ENCODE data around the gene FAM124A.

The FAM124A gene

DNA sequence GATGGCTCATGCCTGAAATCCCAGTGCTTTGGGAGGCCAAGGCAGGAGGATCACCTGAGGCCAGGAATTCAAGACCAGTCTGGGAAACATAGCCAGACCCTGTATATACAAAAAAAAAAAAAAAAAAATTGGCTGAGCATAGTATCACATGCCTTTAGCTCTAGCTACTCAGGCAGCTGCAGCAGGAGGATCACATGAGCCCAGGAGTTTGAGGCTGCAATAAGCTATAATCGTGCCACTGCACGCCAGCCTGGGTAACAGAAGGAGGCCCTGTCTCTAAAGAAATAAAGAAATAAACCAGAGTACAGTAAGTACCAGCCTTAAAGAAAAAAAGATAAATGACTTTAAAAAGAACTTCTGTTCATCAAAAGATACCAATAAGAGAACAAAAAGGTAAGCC, 52.9 kb downstream of the FAM124A start:
- Histone ChIP-seq H3K4me2 (ENCODE audit: low read length, poor library complexity, severe bottlenecking) (no peak overlapping the region), H3K23ac (ENCODE audit: low read length in 2 of 2) (no peak overlapping the region), H3K27me3 (ENCODE audit: control insufficient read depth in 1 of 2, insufficient read depth in 1 of 2, low read length in 2 of 2) (peaks cover 0 to 20% of the 10 kb centered on the region in 2 experiments), H2AK5ac (ENCODE audit: low read length, severe bottlenecking) (no peak overlapping the region), H3K18ac (ENCODE audit: low read depth in 1 of 2, low read length in 2 of 2) (no peak overlapping the region), H3K4ac (ENCODE audit: low read depth in 1 of 2, low read length in 2 of 2) (no peak overlapping the region), H3K14ac (ENCODE audit: low read length in 2 of 2) (no peak overlapping the region), H3K4me3 (ENCODE audit: insufficient read depth in 1 of 2, low read depth in 1 of 2, low read length in 2 of 2) (no peak overlapping the region), H2BK120ac (ENCODE audit: low read depth, low read length) (no peak overlapping the region), H2BK5ac (ENCODE audit: low read depth, low read length, poor library complexity, severe bottlenecking) (no peak overlapping the region), H3K9ac (ENCODE audit: low read length) (no peak overlapping the region), H2AFZ (ENCODE audit: low read depth, low read length) (no peak overlapping the region), H4K91ac (ENCODE audit: low read length) (no peak overlapping the region), H3K36me3 (ENCODE audit: control insufficient read depth in 1 of 2, insufficient read depth in 2 of 2, low read depth in 1 of 2, low read length in 2 of 2) (peaks cover 0 to 2% of the 10 kb centered on the region in 2 experiments), H4K8ac (ENCODE audit: low read length) (no peak overlapping the region), H2BK15ac (ENCODE audit: low read depth, poor library complexity, severe bottlenecking) (no peak overlapping the region), H3K79me1 (replicated peaks; ENCODE audit: low read length, poor library complexity, severe bottlenecking) (no peaks in the 10 kb centered on the region), H3K4me1 (ENCODE audit: control insufficient read depth, insufficient read depth, low read depth, low read length) (peaks cover 3% of the 10 kb centered on the region), H3K9me3 (ENCODE audit: control insufficient read depth, low read length) (no peaks in the 10 kb centered on the region), H2BK12ac (ENCODE audit: low read length in 2 of 2) (no peak overlapping the region), H3K27ac (ENCODE audit: low read length, poor library complexity, severe bottlenecking) (no peak overlapping the region)
- DNase-seq = no peak
- WGBS = 86% methylated on average over 1 of the region's 2 CpGs

GRCh38 chr13:51276636-51277035, 54.4 kb downstream of the FAM124A start:
- H3K23ac ChIP-seq (ENCODE audit: low read length in 2 of 2) = no peak overlapping the region
- DNase-seq = no peak
- no peak overlapping the region for H2BK12ac ChIP-seq (ENCODE audit: low read length in 2 of 2)
- H2BK120ac ChIP-seq (ENCODE audit: low read depth, low read length) = no peak overlapping the region
- peaks cover 3 to 7% of the 10 kb centered on the region in 2 experiments for H3K36me3 ChIP-seq (ENCODE audit: control insufficient read depth in 1 of 2, insufficient read depth in 2 of 2, low read depth in 1 of 2, low read length in 2 of 2)
- H4K8ac ChIP-seq (ENCODE audit: low read length) = no peak overlapping the region
- no peak overlapping the region for H2BK5ac ChIP-seq (ENCODE audit: low read depth, low read length, poor library complexity, severe bottlenecking)
- H3K27ac ChIP-seq (ENCODE audit: low read length, poor library complexity, severe bottlenecking) = no peak overlapping the region
- H4K91ac ChIP-seq (ENCODE audit: low read length) = no peak overlapping the region
- no peak overlapping the region for H3K4ac ChIP-seq (ENCODE audit: low read depth in 1 of 2, low read length in 2 of 2)
- no peak overlapping the region for H2AK5ac ChIP-seq (ENCODE audit: low read length, severe bottlenecking)
- no peaks in the 10 kb centered on the region for H3K9me3 ChIP-seq (ENCODE audit: control insufficient read depth, low read length)
- no peaks in the 10 kb centered on the region for H3K79me1 ChIP-seq (replicated peaks; ENCODE audit: low read length, poor library complexity, severe bottlenecking)
- no peak overlapping the region for H3K4me2 ChIP-seq (ENCODE audit: low read length, poor library complexity, severe bottlenecking)
- no peak overlapping the region for H3K9ac ChIP-seq (ENCODE audit: low read length)
- 94% methylated on average over 2 of the region's 4 CpGs for WGBS
- no peak overlapping the region for H2AFZ ChIP-seq (ENCODE audit: low read depth, low read length)
- H3K27me3 ChIP-seq (ENCODE audit: control insufficient read depth in 1 of 2, insufficient read depth in 1 of 2, low read length in 2 of 2) = peaks cover 0 to 20% of the 10 kb centered on the region in 2 experiments
- H3K14ac ChIP-seq (ENCODE audit: low read length in 2 of 2) = no peak overlapping the region
- no peak overlapping the region for H3K18ac ChIP-seq (ENCODE audit: low read depth in 1 of 2, low read length in 2 of 2)
- H3K4me1 ChIP-seq (ENCODE audit: control insufficient read depth, insufficient read depth, low read depth, low read length) = peaks cover 3% of the 10 kb centered on the region
- no peak overlapping the region for H2BK15ac ChIP-seq (ENCODE audit: low read depth, poor library complexity, severe bottlenecking)
- H3K4me3 ChIP-seq (ENCODE audit: insufficient read depth in 1 of 2, low read depth in 1 of 2, low read length in 2 of 2) = no peak overlapping the region

- Histone ChIP-seq H3K23ac (ENCODE audit: low read length in 2 of 2) (no peak overlapping the region), H3K4me1 (ENCODE audit: control insufficient read depth, insufficient read depth, low read depth, low read length) (peaks cover 3% of the 10 kb centered on the region), H2AK5ac (ENCODE audit: low read length, severe bottlenecking) (no peak overlapping the region), H3K4me2 (ENCODE audit: low read length, poor library complexity, severe bottlenecking) (no peak overlapping the region), H3K4ac (ENCODE audit: low read depth in 1 of 2, low read length in 2 of 2) (no peak overlapping the region), H3K14ac (ENCODE audit: low read length in 2 of 2) (peak overlapping the region in 1 of 2 experiments; percentile 39), H3K27me3 (ENCODE audit: control insufficient read depth in 1 of 2, insufficient read depth in 1 of 2, low read length in 2 of 2) (peaks cover 0 to 20% of the 10 kb centered on the region in 2 experiments), H2BK120ac (ENCODE audit: low read depth, low read length) (no peak overlapping the region), H3K9me3 (ENCODE audit: control insufficient read depth, low read length) (no peaks in the 10 kb centered on the region), H3K27ac (ENCODE audit: low read length, poor library complexity, severe bottlenecking) (no peak overlapping the region), H3K36me3 (ENCODE audit: control insufficient read depth in 1 of 2, insufficient read depth in 2 of 2, low read depth in 1 of 2, low read length in 2 of 2) (peaks cover 3 to 7% of the 10 kb centered on the region in 2 experiments), H3K4me3 (ENCODE audit: insufficient read depth in 1 of 2, low read depth in 1 of 2, low read length in 2 of 2) (no peak overlapping the region), H2BK12ac (ENCODE audit: low read length in 2 of 2) (no peak overlapping the region), H3K18ac (ENCODE audit: low read depth in 1 of 2, low read length in 2 of 2) (no peak overlapping the region), H2AFZ (ENCODE audit: low read depth, low read length) (no peak overlapping the region), H2BK5ac (ENCODE audit: low read depth, low read length, poor library complexity, severe bottlenecking) (no peak overlapping the region), H3K9ac (ENCODE audit: low read length) (no peak overlapping the region), H4K91ac (ENCODE audit: low read length) (no peak overlapping the region), H2BK15ac (ENCODE audit: low read depth, poor library complexity, severe bottlenecking) (no peak overlapping the region), H3K79me1 (replicated peaks; ENCODE audit: low read length, poor library complexity, severe bottlenecking) (no peaks in the 10 kb centered on the region), H4K8ac (ENCODE audit: low read length) (no peak overlapping the region)
- 85% methylated on average over 4 of the region's 4 CpGs for WGBS
- no peak for DNase-seq
Observed at GRCh38 chr13:51277928-51278327, 55.7 kb downstream of the FAM124A start.

GRCh38 chr13:51278426-51279130, 56.4 kb downstream of the FAM124A start:
- H3K79me1 ChIP-seq (replicated peaks; ENCODE audit: low read length, poor library complexity, severe bottlenecking) = no peaks in the 10 kb centered on the region
- no peak overlapping the region for H3K27ac ChIP-seq (ENCODE audit: low read length, poor library complexity, severe bottlenecking)
- H2BK5ac ChIP-seq (ENCODE audit: low read depth, low read length, poor library complexity, severe bottlenecking) = no peak overlapping the region
- no peak overlapping the region for H4K91ac ChIP-seq (ENCODE audit: low read length)
- no peak overlapping the region for H3K18ac ChIP-seq (ENCODE audit: low read depth in 1 of 2, low read length in 2 of 2)
- no peak overlapping the region for H2BK12ac ChIP-seq (ENCODE audit: low read length in 2 of 2)
- no peak overlapping the region for H3K4ac ChIP-seq (ENCODE audit: low read depth in 1 of 2, low read length in 2 of 2)
- H3K27me3 ChIP-seq (ENCODE audit: control insufficient read depth in 1 of 2, insufficient read depth in 1 of 2, low read length in 2 of 2) = peaks cover 0 to 20% of the 10 kb centered on the region in 2 experiments
- no peak overlapping the region for H3K9ac ChIP-seq (ENCODE audit: low read length)
- no peak overlapping the region for H2AK5ac ChIP-seq (ENCODE audit: low read length, severe bottlenecking)
- no peak for DNase-seq
- peaks cover 3 to 7% of the 10 kb centered on the region in 2 experiments for H3K36me3 ChIP-seq (ENCODE audit: control insufficient read depth in 1 of 2, insufficient read depth in 2 of 2, low read depth in 1 of 2, low read length in 2 of 2)
- H3K4me3 ChIP-seq (ENCODE audit: insufficient read depth in 1 of 2, low read depth in 1 of 2, low read length in 2 of 2) = no peak overlapping the region
- WGBS = 72% methylated on average over 8 of the region's 9 CpGs
- H2BK120ac ChIP-seq (ENCODE audit: low read depth, low read length) = no peak overlapping the region
- H4K8ac ChIP-seq (ENCODE audit: low read length) = no peak overlapping the region
- H3K4me2 ChIP-seq (ENCODE audit: low read length, poor library complexity, severe bottlenecking) = no peak overlapping the region
- no peak overlapping the region for H2BK15ac ChIP-seq (ENCODE audit: low read depth, poor library complexity, severe bottlenecking)
- no peak overlapping the region for H3K23ac ChIP-seq (ENCODE audit: low read length in 2 of 2)
- H2AFZ ChIP-seq (ENCODE audit: low read depth, low read length) = no peak overlapping the region
- no peaks in the 10 kb centered on the region for H3K9me3 ChIP-seq (ENCODE audit: control insufficient read depth, low read length)
- peaks cover 3% of the 10 kb centered on the region for H3K4me1 ChIP-seq (ENCODE audit: control insufficient read depth, insufficient read depth, low read depth, low read length)
- peak overlapping the region in 1 of 2 experiments; percentile 39 for H3K14ac ChIP-seq (ENCODE audit: low read length in 2 of 2)
